Right hindlimb (tissue), 1 donor: ENCODE results near the gene PRELID2.
"Not testable (repeated sequence)": the region's sequence is repeated elsewhere in the genome, so short reads cannot be mapped to it uniquely, and the experiment has no call there.

ENCODE experiments used
- DNase-seq: peaks from one replicate; pipeline ENCODE4 v3.0.0-alpha.2; 2018

Gene PRELID2

GRCh38 chr5:145834917-145835847 is at the start of gene PRELID2:
TSS of gene PRELID2 (minus strand) at chr5:145835342. CDS start at chr5:145835251, 91 bp downstream.
- peak; percentile 92 for DNase-seq

DNA sequence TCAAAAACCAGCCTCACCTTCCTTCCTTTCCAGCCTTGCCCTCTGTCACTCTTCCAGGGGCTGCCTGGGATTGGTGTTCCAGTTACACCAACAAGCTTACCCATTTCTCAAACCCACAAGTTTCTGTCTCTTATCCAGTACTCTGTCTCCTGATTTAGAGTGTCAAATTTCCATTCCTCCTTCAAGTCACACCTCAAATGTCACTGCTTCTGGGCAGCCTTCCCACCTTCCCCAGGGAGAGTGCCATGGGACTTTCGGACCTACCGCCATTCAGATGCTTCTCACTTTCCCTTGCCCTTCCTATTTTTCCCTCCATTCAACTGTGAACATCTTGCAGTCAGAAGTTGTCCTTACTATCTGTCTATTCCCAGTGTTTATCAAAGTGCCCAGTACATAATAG is 39.6 kb upstream of the PRELID2 start:
- DNase-seq, result no peak

DNA sequence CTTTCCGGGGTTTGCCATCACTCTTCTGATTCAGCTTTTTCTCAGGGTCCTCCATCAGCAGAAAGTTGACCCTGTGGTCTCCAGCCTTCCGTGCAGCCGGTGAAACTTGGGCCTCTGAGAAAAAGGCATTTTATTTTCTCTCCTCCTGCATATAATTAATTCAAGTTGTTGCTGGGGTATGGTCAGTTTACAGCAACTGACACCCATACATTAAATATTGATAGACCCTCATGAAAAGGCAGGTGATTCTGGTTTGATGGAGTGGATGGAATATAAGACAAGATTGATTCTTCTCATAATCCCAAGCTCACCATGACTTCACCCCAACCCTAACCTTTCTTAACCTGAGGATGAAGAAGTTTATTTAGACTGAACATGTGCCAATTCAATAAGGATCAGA is 37.8 kb upstream of the PRELID2 start, which contains the start of gene GRXCR2:
Gene GRXCR2, minus strand, starts transcription at position 101 of the 400 bp plus-strand sequence. Its CDS starts 46 bp downstream, at position 55.
- no peak for DNase-seq

GRCh38 chr5:145872486-145872885 is 37.3 kb upstream of the PRELID2 start:
- DNase-seq, result no peak

GRCh38 chr5:145869753-145870152 is 34.6 kb upstream of the PRELID2 start:
- DNase-seq, result no peak

GRCh38 chr5:145867806-145868205 is 32.7 kb upstream of the PRELID2 start:
- DNase-seq, result no peak

GRCh38 chr5:145864432-145864831 is 29.3 kb upstream of the PRELID2 start:
- DNase-seq, result not testable (repeated sequence)

DNA sequence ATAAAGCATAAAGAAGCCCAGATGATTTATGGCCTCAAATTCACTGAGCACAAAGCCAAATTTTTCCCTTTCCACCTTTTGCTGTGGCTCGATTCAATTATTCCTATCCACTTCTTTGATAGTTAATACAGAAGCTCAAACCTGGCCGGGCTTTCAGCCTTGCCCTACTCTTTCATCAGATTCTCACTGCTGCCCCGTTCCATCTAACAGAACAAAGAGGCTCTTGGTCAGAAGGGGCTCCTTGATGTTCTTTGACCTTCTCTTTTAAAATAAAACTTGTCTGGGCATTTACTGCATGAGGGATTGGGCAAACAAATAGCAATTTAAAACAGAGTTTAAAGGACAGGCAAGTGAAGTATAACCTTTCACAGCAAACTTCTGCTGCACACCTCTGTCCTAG is 27.9 kb upstream of the PRELID2 start:
- DNase-seq, result no peak

GRCh38 chr5:145859897-145860296 is 24.8 kb upstream of the PRELID2 start:
- DNase-seq, result no peak

GRCh38 chr5:145859453-145859852 is 24.3 kb upstream of the PRELID2 start:
- no peak for DNase-seq

DNA sequence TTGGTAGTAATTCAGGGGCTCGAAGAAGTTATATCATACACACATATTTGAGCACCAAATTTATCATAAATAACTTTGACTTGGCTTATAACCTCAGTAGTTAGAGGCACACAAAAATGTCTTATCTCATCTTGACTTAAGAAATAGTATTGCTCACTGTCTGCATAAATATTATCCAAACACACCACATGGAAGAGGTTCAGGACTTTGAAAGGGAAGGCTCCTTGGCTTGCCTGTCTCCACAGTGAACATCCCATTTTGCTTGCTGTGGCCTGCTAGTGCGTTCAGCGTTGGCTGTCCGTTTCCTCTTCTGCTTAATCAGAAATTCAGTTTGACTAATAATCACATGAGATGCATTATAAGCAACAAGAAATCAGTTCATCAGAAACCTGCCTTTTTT is 23.8 kb upstream of the PRELID2 start:
- no peak for DNase-seq

- peak; percentile 73 for DNase-seq
Observed at GRCh38 chr5:145856285-145856818, 21.2 kb upstream of the PRELID2 start.

- no peak for DNase-seq
Observed at GRCh38 chr5:145855763-145856267, 20.7 kb upstream of the PRELID2 start.

GRCh38 chr5:145854651-145855258 is 19.6 kb upstream of the PRELID2 start:
- no peak for DNase-seq

DNA sequence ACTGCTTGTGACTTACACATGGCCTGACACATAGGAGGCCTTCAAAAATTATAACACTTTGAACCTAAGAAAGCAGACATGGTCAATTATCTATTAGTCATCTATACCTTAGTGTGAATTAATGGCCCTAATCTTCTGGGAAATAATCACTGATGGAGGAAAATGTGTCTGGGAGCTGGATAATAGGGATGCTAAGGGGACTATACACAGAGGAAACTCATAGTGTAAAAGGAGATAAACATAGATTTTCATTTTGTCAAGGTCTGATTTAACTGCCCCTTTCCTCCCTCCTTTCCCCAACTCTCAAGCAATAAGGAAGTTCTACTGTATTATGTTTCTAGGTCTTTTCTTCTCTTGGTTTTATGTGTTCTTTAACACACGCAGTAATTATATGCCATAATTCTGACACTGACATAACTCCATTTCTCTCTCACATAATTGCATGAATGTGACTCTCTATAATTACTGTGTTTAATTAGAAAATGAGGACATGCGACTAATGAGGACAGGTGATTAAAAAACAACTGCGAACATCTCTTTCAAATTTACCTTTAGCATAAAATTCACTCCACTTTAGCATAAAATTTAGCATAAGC is 18.7 kb upstream of the PRELID2 start:
- DNase-seq, result no peak

DNA sequence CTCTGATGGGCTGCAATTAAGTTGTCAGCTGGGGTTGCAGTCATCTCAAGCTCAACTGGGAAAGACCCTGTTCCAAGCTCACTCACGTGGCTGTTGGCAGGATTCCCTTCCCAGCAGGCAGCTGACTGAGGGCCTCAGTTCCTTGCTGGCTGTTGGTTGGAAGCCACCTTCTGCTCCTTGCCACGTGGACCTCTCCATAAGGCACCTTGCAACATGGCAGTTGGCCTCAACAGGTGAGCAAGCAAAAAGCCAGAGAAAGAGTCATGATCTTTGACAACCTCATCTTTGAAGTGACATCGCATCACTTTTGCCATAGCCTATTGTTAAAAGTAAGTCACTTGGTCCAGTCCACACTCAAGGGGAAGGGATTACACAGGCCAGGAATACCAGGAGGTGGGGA is 17.8 kb upstream of the PRELID2 start:
- DNase-seq, result no peak

- no peak for DNase-seq
Observed at GRCh38 chr5:145848854-145849253, 13.7 kb upstream of the PRELID2 start.

- no peak for DNase-seq
Observed at GRCh38 chr5:145847499-145848497, 12.7 kb upstream of the PRELID2 start.

GRCh38 chr5:145846081-145846480 is 10.9 kb upstream of the PRELID2 start:
- DNase-seq, result no peak

DNA sequence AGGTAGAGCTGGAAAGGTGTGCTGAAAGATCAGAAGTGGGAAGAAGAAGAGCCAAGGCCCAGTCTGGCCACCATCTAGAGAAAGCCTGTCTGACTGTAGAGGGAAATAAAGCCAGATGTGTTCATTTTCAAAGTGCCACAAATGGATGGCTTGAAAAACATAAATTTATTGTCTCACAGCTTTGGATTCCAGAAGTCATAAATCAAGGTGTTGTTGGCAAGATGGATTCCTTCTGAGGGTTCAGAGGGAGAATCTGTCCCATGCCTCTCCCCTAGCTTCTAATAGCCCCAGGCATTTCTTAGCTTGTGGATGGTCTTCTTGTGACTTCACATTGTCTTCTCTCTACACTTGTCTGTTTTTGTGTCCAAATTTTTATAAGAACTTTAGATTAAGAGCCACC is 6.2 kb upstream of the PRELID2 start:
- DNase-seq, result no peak

- DNase-seq, result no peak
Observed at GRCh38 chr5:145840458-145841132, 5.5 kb upstream of the PRELID2 start.
